Right lobe of liver (tissue), 6 donors: Measurements from ENCODE around the gene LIN9. TPM values are rescaled to one million over a fixed set of nuclear protein-coding genes. Genes with fewer than 3 reads are reported as not detected.
A peak's percentile ranks its signal among the peaks of the same experiment; 100 is the strongest.

Source experiments
- ATAC-seq, 4 donors: fragments of 200-7000 bp; cut with Tn5 transposase; one replicate each; pipeline ENCODE4 v1.9.1; 2020; ENCODE audit warnings: mild to moderate bottlenecking in 4 of 4, moderate library complexity in 4 of 4
- DNase-seq, 3 donors: peaks; one replicate each; pipeline ENCODE4 v3.0.0-alpha.2; 2020
- H3K27ac ChIP-seq, 3 donors: fragments of 200-600 bp; one replicate each; pipeline ENCODE4 v1.8.0; 2022
- H3K27me3 ChIP-seq, 2 donors: fragments of 200-600 bp; one replicate each; pipeline ENCODE4 v1.8.0; 2022
- H3K36me3 ChIP-seq, 4 donors: fragments of 200-600 bp; sonication (generic) in 1 of 4; one replicate each; pipeline versions ENCODE4 v1.5.1 to v1.8.0; 2017 to 2022; ENCODE audit warnings: control low read depth in 1 of 4
- H3K4me1 ChIP-seq, 4 donors: fragments of 200-600 bp; sonication (generic) in 1 of 4; one replicate each; pipeline versions ENCODE4 v1.5.1 to v1.8.0; 2017 to 2022; ENCODE audit warnings: control low read depth in 1 of 4
- H3K4me3 ChIP-seq, 3 donors: fragments of 200-600 bp; one replicate each; pipeline ENCODE4 v1.8.0; 2022
- H3K9me3 ChIP-seq, 4 donors: fragments of 200-600 bp; sonication (generic) in 1 of 4; one replicate each; pipeline versions ENCODE4 v1.5.1 to v1.8.0; 2017 to 2022; ENCODE audit warnings: control low read depth in 1 of 4
- CTCF ChIP-seq, 4 donors: fragments of 200-600 bp in 3 of 4; fragments of 450-650 bp in 1 of 4; IDR thresholded peaks; one replicate each; pipeline versions ENCODE4 v1.5.1 to v1.8.0; 2016 to 2022; ENCODE audit warnings: antibody characterized with exemption in 4 of 4, mild to moderate bottlenecking in 2 of 4
- POLR2A ChIP-seq: fragments of 450-650 bp; IDR thresholded peaks from one replicate; pipeline ENCODE4 v1.6.1; 2017; ENCODE audit warnings: antibody characterized with exemption, mild to moderate bottlenecking
- WGBS: methylation state at CpG from one replicate; pipeline ENCODE4 v1.1.6; 2018; ENCODE audit warnings: low coverage, low lambda C conversion rate; ENCODE audit not compliant: insufficient coverage; ENCODE audit errors: missing lambda C conversion rate; 5-methylcytosine and 5-hydroxymethylcytosine counted together
- intact Hi-C, 2 donors: fragments of 100-400 bp; cut with DNase I; formaldehyde crosslinking; loops; one replicate each; pipeline versions ENCODE4 v1.11.2 to v1.14.1; 2022
- total RNA-seq, 6 experiments: library from RNA; depleted of rRNA in 2 of 6; stranded (reverse); fragments of >200 nt in 2 of 6; fragmentation: NEBNext Ultra II Directional in 3 of 6; extraction: Animal tissue kit (Norgen Biotek cat#: 25700) in 3 of 6; gene quantifications; one replicate each; pipeline versions ENCODE4 v1.1.0 to v1.2.4, GENCODE V29; 2016 to 2023
- donor health status: DM: no; HTN: yes; CAD: no.
- donor health status: DM: no; HTN: no; CAD: no.
- donor health status: DM: no; HTN: no; CAD: no.
- donor health status: DM: no; HTN: yes; CAD: no.
- donor health status: DM: no; HTN: yes; CAD: no.

The LIN9 gene
- total RNA-seq, 6 experiments from 2014 or later = 0.46 to 1.5 (median 0.91) TPM

- Histone ChIP-seq H3K9me3 (no peaks in the 10 kb centered on the region), H3K4me1 (no peaks in the 10 kb centered on the region), H3K4me3 (no peak overlapping the region), H3K36me3 (no peaks in the 10 kb centered on the region), H3K27me3 (no peaks in the 10 kb centered on the region), H3K27ac (no peak overlapping the region)
- ATAC-seq = no peak
- intact Hi-C loops = no loop called here
- DNase-seq = no peak
- 60% methylated on average over 1 of the region's 8 CpGs for WGBS
- no peak for TF ChIP-seq CTCF (IDR thresholded peaks at IDR 0.05)
- no peak for TF ChIP-seq POLR2A
These were observed 96.4 kb downstream of the LIN9 start for GRCh38 chr1:226212545-226212944.

GRCh38 chr1:226211181-226211821, 97.7 kb downstream of the LIN9 start:
- H3K36me3 ChIP-seq = no peaks in the 10 kb centered on the region
- ATAC-seq (no peak), DNase-seq (no peak)
- no peak for TF ChIP-seq POLR2A
- no peak for TF ChIP-seq CTCF (IDR thresholded peaks at IDR 0.05)
- H3K27me3 ChIP-seq = no peaks in the 10 kb centered on the region
- no peak overlapping the region for H3K4me3 ChIP-seq
- no peaks in the 10 kb centered on the region for H3K4me1 ChIP-seq
- no peak overlapping the region for H3K27ac ChIP-seq
- no peaks in the 10 kb centered on the region for H3K9me3 ChIP-seq
- intact Hi-C loops = no loop called here
- 79% methylated on average over 3 of the region's 5 CpGs for WGBS

DNA sequence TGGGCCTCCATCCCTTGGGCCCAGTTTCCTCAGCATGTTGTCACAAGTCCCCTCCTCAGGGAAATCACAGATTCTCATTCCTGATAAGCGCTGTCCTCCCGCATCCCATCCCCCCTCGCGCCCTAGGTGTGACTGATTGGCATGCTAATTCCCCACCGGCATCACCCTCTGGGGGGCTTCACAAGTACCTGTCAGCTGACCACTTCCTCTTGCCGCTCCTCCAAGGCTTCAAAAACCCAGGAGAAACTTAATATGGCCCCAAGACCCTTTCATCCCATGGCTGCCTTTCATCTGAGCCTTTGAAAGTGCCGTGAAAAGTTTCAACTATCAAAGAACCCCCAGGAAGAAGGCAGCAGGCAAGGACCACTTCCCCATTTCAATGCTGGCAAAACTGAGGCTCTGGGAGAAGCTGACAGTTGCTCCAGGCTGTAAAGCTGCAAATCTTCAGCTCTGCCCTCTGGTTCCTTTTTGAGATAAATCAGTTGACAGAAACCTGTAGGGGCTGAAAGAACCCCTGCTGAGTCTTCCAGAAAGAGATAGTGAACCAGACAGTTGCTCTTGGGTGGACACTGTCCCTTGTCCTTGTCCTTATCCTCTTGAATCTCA, 98.3 kb downstream of the LIN9 start:
- WGBS = 61% methylated on average over 2 of the region's 7 CpGs
- intact Hi-C loops = no loop called here

DNA sequence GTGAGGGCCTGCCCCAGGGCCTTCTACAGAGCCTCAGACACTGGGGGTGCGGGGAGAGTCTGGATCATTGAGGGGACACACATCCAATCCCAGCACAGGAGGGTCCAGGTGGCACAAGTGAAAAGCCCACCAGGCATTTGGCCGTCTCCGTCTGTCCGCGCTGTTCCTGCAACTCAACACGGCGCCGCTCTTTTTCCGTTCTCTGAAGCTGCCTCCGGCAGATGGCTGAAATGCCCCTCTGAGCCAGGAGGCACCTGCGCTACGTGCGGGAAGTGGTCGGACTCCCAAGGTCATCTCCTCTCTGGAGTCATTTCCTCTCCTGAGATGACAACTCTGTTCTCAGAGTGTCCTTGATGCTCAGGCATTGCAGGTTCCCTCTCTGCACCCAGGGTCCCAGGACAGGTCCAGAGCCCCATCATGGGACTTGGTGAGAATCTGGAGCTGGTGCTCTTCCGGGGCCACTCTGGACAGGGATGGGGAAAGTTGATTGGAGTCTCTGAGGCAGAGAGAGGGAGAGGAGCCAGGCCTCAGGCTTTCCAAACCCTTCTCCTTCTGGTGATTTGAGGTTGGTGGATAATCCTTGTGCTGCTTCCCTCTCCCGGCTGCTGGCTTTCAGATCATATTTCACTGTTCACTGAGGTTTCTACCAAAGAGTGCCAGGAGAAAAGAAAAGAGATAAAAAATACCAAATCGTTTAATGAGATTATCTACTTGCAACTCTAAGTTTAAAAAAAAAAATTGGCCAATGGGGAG, 99.5 kb downstream of the LIN9 start:
- H3K27ac ChIP-seq = no peak overlapping the region
- TF ChIP-seq POLR2A = no peak
- intact Hi-C loops = no loop called here
- no peak overlapping the region for H3K4me3 ChIP-seq
- H3K9me3 ChIP-seq = no peaks in the 10 kb centered on the region
- peak in 1 of 4 donors; percentile 16 for ATAC-seq
- 77% methylated on average over 13 of the region's 17 CpGs for WGBS
- H3K36me3 ChIP-seq = no peaks in the 10 kb centered on the region
- no peaks in the 10 kb centered on the region for H3K4me1 ChIP-seq
- H3K27me3 ChIP-seq = no peaks in the 10 kb centered on the region
- no peak for DNase-seq

More for the DNA sequence above, 98.3 kb downstream of the LIN9 start:
- ATAC-seq (no peak), DNase-seq (no peak)
- no peaks in the 10 kb centered on the region for H3K4me1 ChIP-seq
- TF ChIP-seq POLR2A = no peak
- TF ChIP-seq CTCF (IDR thresholded peaks at IDR 0.05) = no peak
- H3K27ac ChIP-seq = no peak overlapping the region
- no peak overlapping the region for H3K4me3 ChIP-seq
- H3K27me3 ChIP-seq = no peaks in the 10 kb centered on the region
- H3K36me3 ChIP-seq = no peaks in the 10 kb centered on the region
- H3K9me3 ChIP-seq = no peaks in the 10 kb centered on the region

- H3K27me3 ChIP-seq = no peaks in the 10 kb centered on the region
- no peaks in the 10 kb centered on the region for H3K36me3 ChIP-seq
- no peaks in the 10 kb centered on the region for H3K9me3 ChIP-seq
- intact Hi-C loops = no loop called here
- H3K4me1 ChIP-seq = no peaks in the 10 kb centered on the region
- WGBS = 93% methylated on average over 5 of the region's 5 CpGs
- H3K27ac ChIP-seq = no peak overlapping the region
- H3K4me3 ChIP-seq = no peak overlapping the region
- ATAC-seq (no peak), DNase-seq (no peak)
- TF ChIP-seq CTCF (IDR thresholded peaks at IDR 0.05) (no peak), POLR2A (no peak)
These were observed 101.9 kb downstream of the LIN9 start for GRCh38 chr1:226207048-226207447.
